ENCODE measurements around the gene RNF44. TPM values are rescaled to one million over a fixed set of nuclear protein-coding genes. Genes with fewer than 3 reads are reported as not detected.

The RNF44 gene
- total and polyA plus RNA-seq, 2 donors (not counting 1 experiment from before 2014, with no cell fraction given) = 1.4 to 2.6 TPM

- no peak for TF ChIP-seq EZH2 (IDR thresholded peaks at IDR 0.05; ENCODE audit: low read length, missing control alignments)
- TF ChIP-seq, protein P1, sequence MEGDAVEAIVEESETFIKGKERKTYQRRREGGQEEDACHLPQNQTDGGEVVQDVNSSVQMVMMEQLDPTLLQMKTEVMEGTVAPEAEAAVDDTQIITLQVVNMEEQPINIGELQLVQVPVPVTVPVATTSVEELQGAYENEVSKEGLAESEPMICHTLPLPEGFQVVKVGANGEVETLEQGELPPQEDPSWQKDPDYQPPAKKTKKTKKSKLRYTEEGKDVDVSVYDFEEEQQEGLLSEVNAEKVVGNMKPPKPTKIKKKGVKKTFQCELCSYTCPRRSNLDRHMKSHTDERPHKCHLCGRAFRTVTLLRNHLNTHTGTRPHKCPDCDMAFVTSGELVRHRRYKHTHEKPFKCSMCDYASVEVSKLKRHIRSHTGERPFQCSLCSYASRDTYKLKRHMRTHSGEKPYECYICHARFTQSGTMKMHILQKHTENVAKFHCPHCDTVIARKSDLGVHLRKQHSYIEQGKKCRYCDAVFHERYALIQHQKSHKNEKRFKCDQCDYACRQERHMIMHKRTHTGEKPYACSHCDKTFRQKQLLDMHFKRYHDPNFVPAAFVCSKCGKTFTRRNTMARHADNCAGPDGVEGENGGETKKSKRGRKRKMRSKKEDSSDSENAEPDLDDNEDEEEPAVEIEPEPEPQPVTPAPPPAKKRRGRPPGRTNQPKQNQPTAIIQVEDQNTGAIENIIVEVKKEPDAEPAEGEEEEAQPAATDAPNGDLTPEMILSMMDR (conservative IDR thresholded peaks at IDR 0.05 in 1 of 2, IDR thresholded peaks at IDR 0.05 in 1 of 2; ENCODE audit: low read depth in 1 of 2, low read length in 2 of 2) = no peak
- no peaks in the 10 kb centered on the region for H3K9me3 ChIP-seq (ENCODE audit: control insufficient read depth, insufficient read depth, low read depth, low read length)
- no peak overlapping the region for H3K4me3 ChIP-seq (replicated peaks in 1 of 4; ENCODE audit: control extremely low read depth in 1 of 4, insufficient read depth in 1 of 4, low read depth in 3 of 4, low read length in 4 of 4)
- no peaks in the 10 kb centered on the region for H3K4me1 ChIP-seq (ENCODE audit: control insufficient read depth, extremely low read depth, insufficient read depth, low read length)
- H4K20me1 ChIP-seq (ENCODE audit: control insufficient read depth, extremely low read depth, insufficient read depth, low read length) = no peaks in the 10 kb centered on the region
- no peak overlapping the region for H3K27ac ChIP-seq (ENCODE audit: insufficient read depth, low read length)
- H3K9ac ChIP-seq (ENCODE audit: insufficient read depth, low read length) = no peak overlapping the region
- peaks cover 8% of the 10 kb centered on the region for H3K36me3 ChIP-seq (ENCODE audit: control insufficient read depth, insufficient read depth, low read length)
- H3K79me2 ChIP-seq (ENCODE audit: control insufficient read depth, insufficient read depth, low read length) = peaks cover 5% of the 10 kb centered on the region
- H3K4me2 ChIP-seq (ENCODE audit: extremely low read depth, insufficient read depth, low read length) = no peak overlapping the region
- DNase-seq (ENCODE audit: low read depth in 2 of 2) = no peak
- H3K27me3 ChIP-seq (ENCODE audit: control insufficient read depth, insufficient read depth, low read length) = no peaks in the 10 kb centered on the region
- H2AFZ ChIP-seq (ENCODE audit: low read length) = no peak overlapping the region
These were observed 50.9 kb downstream of the RNF44 start for GRCh38 chr5:176486189-176486757.

DNA sequence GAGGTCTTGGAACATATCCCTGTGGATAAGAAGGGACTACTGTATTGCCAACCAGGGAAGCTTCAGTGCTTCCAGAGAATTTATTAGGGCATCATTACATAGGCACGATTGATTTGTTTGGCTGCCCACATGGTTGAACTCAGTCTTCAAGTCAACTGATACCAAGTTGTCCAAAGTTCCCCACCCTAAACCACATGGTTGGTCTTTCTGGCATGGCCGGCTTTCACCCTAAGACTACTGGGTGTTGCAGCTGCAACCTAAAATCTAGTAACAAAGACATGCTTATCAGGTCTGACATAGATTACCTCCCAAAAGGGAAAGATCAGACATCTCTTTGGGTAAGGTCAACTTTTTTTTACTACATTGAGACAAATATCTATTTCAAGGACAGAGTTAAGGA, 52.0 kb downstream of the RNF44 start:
- H3K27ac ChIP-seq (ENCODE audit: insufficient read depth, low read length) = no peak overlapping the region
- H4K20me1 ChIP-seq (ENCODE audit: control insufficient read depth, extremely low read depth, insufficient read depth, low read length) = no peaks in the 10 kb centered on the region
- H2AFZ ChIP-seq (ENCODE audit: low read length) = no peak overlapping the region
- no peaks in the 10 kb centered on the region for H3K9me3 ChIP-seq (ENCODE audit: control insufficient read depth, insufficient read depth, low read depth, low read length)
- no peak overlapping the region for H3K4me3 ChIP-seq (replicated peaks in 1 of 4; ENCODE audit: control extremely low read depth in 1 of 4, insufficient read depth in 1 of 4, low read depth in 3 of 4, low read length in 4 of 4)
- no peaks in the 10 kb centered on the region for H3K27me3 ChIP-seq (ENCODE audit: control insufficient read depth, insufficient read depth, low read length)
- H3K4me2 ChIP-seq (ENCODE audit: extremely low read depth, insufficient read depth, low read length) = no peak overlapping the region
- TF ChIP-seq, protein P1 (conservative IDR thresholded peaks at IDR 0.05 in 1 of 2, IDR thresholded peaks at IDR 0.05 in 1 of 2; ENCODE audit: low read depth in 1 of 2, low read length in 2 of 2) = no peak
- TF ChIP-seq EZH2 (IDR thresholded peaks at IDR 0.05; ENCODE audit: low read length, missing control alignments) = no peak
- peaks cover 5% of the 10 kb centered on the region for H3K79me2 ChIP-seq (ENCODE audit: control insufficient read depth, insufficient read depth, low read length)
- H3K4me1 ChIP-seq (ENCODE audit: control insufficient read depth, extremely low read depth, insufficient read depth, low read length) = no peaks in the 10 kb centered on the region
- no peak overlapping the region for H3K9ac ChIP-seq (ENCODE audit: insufficient read depth, low read length)
- H3K36me3 ChIP-seq (ENCODE audit: control insufficient read depth, insufficient read depth, low read length) = peaks cover 11% of the 10 kb centered on the region
- DNase-seq (ENCODE audit: low read depth in 2 of 2) = no peak

GRCh38 chr5:176481711-176482110, 55.5 kb downstream of the RNF44 start:
- no peaks in the 10 kb centered on the region for H3K4me1 ChIP-seq (ENCODE audit: control insufficient read depth, extremely low read depth, insufficient read depth, low read length)
- no peak for DNase-seq (ENCODE audit: low read depth in 2 of 2)
- TF ChIP-seq EZH2 (IDR thresholded peaks at IDR 0.05; ENCODE audit: low read length, missing control alignments) = no peak
- TF ChIP-seq, protein P1 (conservative IDR thresholded peaks at IDR 0.05 in 1 of 2, IDR thresholded peaks at IDR 0.05 in 1 of 2; ENCODE audit: low read depth in 1 of 2, low read length in 2 of 2) = no peak

More at GRCh38 chr5:176481711-176482110, 55.5 kb downstream of the RNF44 start:
- no peaks in the 10 kb centered on the region for H3K27me3 ChIP-seq (ENCODE audit: control insufficient read depth, insufficient read depth, low read length)
- peaks cover 15% of the 10 kb centered on the region for H3K79me2 ChIP-seq (ENCODE audit: control insufficient read depth, insufficient read depth, low read length)
- no peak overlapping the region for H3K9ac ChIP-seq (ENCODE audit: insufficient read depth, low read length)
- no peak overlapping the region for H3K4me2 ChIP-seq (ENCODE audit: extremely low read depth, insufficient read depth, low read length)
- H3K36me3 ChIP-seq (ENCODE audit: control insufficient read depth, insufficient read depth, low read length) = peaks cover 8% of the 10 kb centered on the region
- H2AFZ ChIP-seq (ENCODE audit: low read length) = no peak overlapping the region
- no peak overlapping the region for H3K4me3 ChIP-seq (replicated peaks in 1 of 4; ENCODE audit: control extremely low read depth in 1 of 4, insufficient read depth in 1 of 4, low read depth in 3 of 4, low read length in 4 of 4)
- no peak overlapping the region for H3K27ac ChIP-seq (ENCODE audit: insufficient read depth, low read length)
- H3K9me3 ChIP-seq (ENCODE audit: control insufficient read depth, insufficient read depth, low read depth, low read length) = no peaks in the 10 kb centered on the region
- peaks cover 3% of the 10 kb centered on the region for H4K20me1 ChIP-seq (ENCODE audit: control insufficient read depth, extremely low read depth, insufficient read depth, low read length)

Other genes starting within 250 kb of the RNF44 start
- 59.1 and 89.5 TPM in 2 replicates for gene KIAA1191, start 175.6 kb downstream of the RNF44 start, total RNA-seq
- gene KIAA1191, start 175.6 kb downstream of the RNF44 start, polyA plus RNA-seq = 101 and 107 TPM in 2 replicates
- 9.8 and 11.1 TPM in 2 replicates for gene ARL10, start 171.9 kb downstream of the RNF44 start, total RNA-seq
- 3.0 and 3.4 TPM in 2 replicates for gene ARL10, start 171.9 kb downstream of the RNF44 start, polyA plus RNA-seq
- gene NOP16, start 148.8 kb downstream of the RNF44 start, total RNA-seq = 10.3 and 11.1 TPM in 2 replicates
- 26.3 and 49.7 TPM in 2 replicates for gene NOP16, start 148.8 kb downstream of the RNF44 start, polyA plus RNA-seq
- gene HIGD2A, start 148.7 kb downstream of the RNF44 start, total RNA-seq = 41.6 and 54.7 TPM in 2 replicates
- gene HIGD2A, start 148.7 kb downstream of the RNF44 start, polyA plus RNA-seq = 77.6 and 94.9 TPM in 2 replicates
- gene CLTB, start 120.9 kb downstream of the RNF44 start, total RNA-seq = 74.2 and 94.3 TPM in 2 replicates
- gene CLTB, start 120.9 kb downstream of the RNF44 start, polyA plus RNA-seq = 90.8 and 116 TPM in 2 replicates
- gene FAF2, start 89.0 kb downstream of the RNF44 start, total RNA-seq = 35.4 and 38.5 TPM in 2 replicates
- 54.7 and 55.5 TPM in 2 replicates for gene FAF2, start 89.0 kb downstream of the RNF44 start, polyA plus RNA-seq
- gene CDHR2, start 11.9 kb upstream of the RNF44 start, total RNA-seq = under 0.01 TPM in 1 of 2 replicates, not detected in the other
- gene CDHR2, start 11.9 kb upstream of the RNF44 start, polyA plus RNA-seq = not detected in 2 replicates
- gene GPRIN1, start 72.8 kb upstream of the RNF44 start, total RNA-seq = 4.9 and 6.3 TPM in 2 replicates
- 1.9 and 5.0 TPM in 2 replicates for gene GPRIN1, start 72.8 kb upstream of the RNF44 start, polyA plus RNA-seq
- gene SNCB, start 93.1 kb upstream of the RNF44 start, total RNA-seq = 0.17 TPM in 1 of 2 replicates, not detected in the other
- gene SNCB, start 93.1 kb upstream of the RNF44 start, polyA plus RNA-seq = 0.22 and 2.3 TPM in 2 replicates
- gene EIF4E1B, start 93.3 kb upstream of the RNF44 start, total RNA-seq = not detected in 2 replicates
- gene EIF4E1B, start 93.3 kb upstream of the RNF44 start, polyA plus RNA-seq = not detected in 2 replicates
- 29.0 and 35.2 TPM in 2 replicates for gene TSPAN17, start 110.1 kb upstream of the RNF44 start, total RNA-seq
- gene TSPAN17, start 110.1 kb upstream of the RNF44 start, polyA plus RNA-seq = 34.8 and 43.5 TPM in 2 replicates

All from fibroblast of lung (primary cell).